SW 1271 (cell line): ENCODE measurements around the gene COPS3.
A peak's percentile ranks its signal among the peaks of the same experiment; 100 is the strongest.

Experiments used
- DNase-seq, 2 experiments: peaks; one replicate each; lab custom pipeline; 2025; lab: John Stamatoyannopoulos, UW

COPS3 gene

GRCh38 chr17:17280613-17281549 lies at the start of gene COPS3:
Gene COPS3, minus strand, starts transcription at chr17:17281246. Its CDS starts 60 bp downstream, at chr17:17281186.
- peak; percentile 99 to 100 for DNase-seq

GRCh38 chr17:17328251-17328650 lies 47.2 kb upstream of the COPS3 start:
- DNase-seq = no peak

- no peak for DNase-seq
These were observed 45.3 kb upstream of the COPS3 start for GRCh38 chr17:17326275-17326875.

- no peak for DNase-seq
These were observed 44.8 kb upstream of the COPS3 start for GRCh38 chr17:17325816-17326215.

GRCh38 chr17:17325228-17325627 lies 44.2 kb upstream of the COPS3 start:
- DNase-seq = no peak

GRCh38 chr17:17324616-17325015 lies 43.6 kb upstream of the COPS3 start:
- DNase-seq = no peak

GRCh38 chr17:17322516-17323510 lies 41.8 kb upstream of the COPS3 start:
- DNase-seq = no peak

- DNase-seq = no peak
These were observed 40.4 kb upstream of the COPS3 start for GRCh38 chr17:17321356-17322025.

- no peak for DNase-seq
These were observed 39.8 kb upstream of the COPS3 start for GRCh38 chr17:17320911-17321220.

- DNase-seq = no peak
These were observed 39.3 kb upstream of the COPS3 start for GRCh38 chr17:17320188-17320910.

- no peak for DNase-seq
These were observed 34.2 kb upstream of the COPS3 start for GRCh38 chr17:17315142-17315821.

GRCh38 chr17:17314501-17315071 lies 33.5 kb upstream of the COPS3 start:
- no peak for DNase-seq

- DNase-seq = no peak
These were observed 32.4 kb upstream of the COPS3 start for GRCh38 chr17:17313350-17313991.

GRCh38 chr17:17309356-17309755 lies 28.3 kb upstream of the COPS3 start:
- no peak for DNase-seq

GRCh38 chr17:17305281-17305801 lies 24.3 kb upstream of the COPS3 start:
- no peak for DNase-seq

GRCh38 chr17:17304521-17304985 lies 23.5 kb upstream of the COPS3 start:
- no peak for DNase-seq

GRCh38 chr17:17303847-17304490 lies 22.9 kb upstream of the COPS3 start:
- no peak for DNase-seq

GRCh38 chr17:17303010-17303846 lies 22.2 kb upstream of the COPS3 start, which contains the start of gene NT5M:
Gene NT5M, plus strand, starts transcription at chr17:17303373. Its CDS starts 178 bp downstream, at chr17:17303551.
- DNase-seq = peak; percentile 66 to 78
